A673 (cell line): ENCODE results near the gene NDUFA9. TPM values are rescaled to one million over a fixed set of nuclear protein-coding genes. Genes with fewer than 3 reads are reported as not detected.

Experiments
- BruUV-seq: library from RNA; stranded (reverse); fragments of 400-500 nt; replicated peaks from 2 replicates; lab custom pipeline; 2021; lab: Mats Ljungman, UMichigan
- CTCF ChIA-PET: fragments of 300-600 bp; sonication (Branson Sonifier 250); formaldehyde crosslinking; loops from one replicate; lab custom pipeline; 2022; ENCODE audit warnings: antibody characterized with exemption; lab: Charles Lee
- POLR2A ChIA-PET: fragments of 300-600 bp; sonication (Branson Sonifier 250); formaldehyde crosslinking; loops from one replicate; lab custom pipeline; 2022; ENCODE audit warnings: antibody characterized with exemption; ENCODE audit not compliant: low non-redundant PET; lab: Charles Lee
- DNase-seq: peaks from one replicate; pipeline ENCODE4 v3.0.0-alpha.2; 2015; ENCODE audit warnings: low spot score
- H3K27ac ChIP-seq: fragments of 200-600 bp; sonication (generic); 2 replicates; pipeline ENCODE4 v1.5.1; 2016; ENCODE audit warnings: mixed run types, low read depth, mild to moderate bottlenecking, mixed read lengths, antibody characterized with exemption, low read length; ENCODE audit not compliant: poor library complexity, severe bottlenecking
- H3K27me3 ChIP-seq: fragments of 200-600 bp; sonication (generic); replicated peaks from 2 replicates; pipeline ENCODE4 v1.6.1; 2017; ENCODE audit warnings: mixed run types, low read depth, mild to moderate bottlenecking, mixed read lengths, antibody characterized with exemption, low read length; ENCODE audit not compliant: insufficient read depth, poor library complexity
- H3K36me3 ChIP-seq: fragments of 200-600 bp; sonication (generic); 2 replicates; pipeline ENCODE4 v1.6.1; 2016; ENCODE audit warnings: mixed run types, mild to moderate bottlenecking, mixed read lengths, antibody characterized with exemption, low read length; ENCODE audit not compliant: insufficient read depth, poor library complexity, severe bottlenecking
- H3K4me1 ChIP-seq: fragments of 200-600 bp; sonication (generic); 2 replicates; pipeline ENCODE4 v1.6.1; 2017; ENCODE audit warnings: mixed run types, mild to moderate bottlenecking, mixed read lengths, antibody characterized with exemption, low read length; ENCODE audit not compliant: insufficient read depth, poor library complexity, severe bottlenecking
- H3K4me3 ChIP-seq: fragments of 200-600 bp; sonication (generic); 2 replicates; pipeline ENCODE4 v1.5.1; 2016; ENCODE audit warnings: low read depth, mixed run types, mild to moderate bottlenecking, mixed read lengths, low read length; ENCODE audit not compliant: poor library complexity, severe bottlenecking
- H3K9me3 ChIP-seq: fragments of 200-600 bp; sonication (generic); 2 replicates; pipeline ENCODE4 v1.6.1; 2016; ENCODE audit warnings: mixed run types, low read depth, mild to moderate bottlenecking, mixed read lengths, antibody characterized with exemption, low read length; ENCODE audit not compliant: poor library complexity, severe bottlenecking
- CTCF ChIP-seq: fragments of 300-800, 200-600 bp; sonication (generic); conservative IDR thresholded peaks from 2 replicates; pipeline ENCODE4 v1.5.1; 2017; ENCODE audit warnings: low read depth, mild to moderate bottlenecking, antibody characterized with exemption, low read length, moderate library complexity, mixed read lengths
- EZH2 ChIP-seq: fragments of 200-600 bp; sonication (generic); IDR thresholded peaks from 2 replicates; pipeline ENCODE4 v1.6.1; 2017; ENCODE audit warnings: borderline replicate concordance, low read depth, mild to moderate bottlenecking, mixed read lengths, antibody characterized with exemption, low read length; ENCODE audit not compliant: poor library complexity, severe bottlenecking
- intact Hi-C: fragments of 100-400 bp; cut with micrococcal nuclease; formaldehyde crosslinking; loops from one replicate; pipeline ENCODE4 v1.10.0; 2022; ENCODE audit not compliant: unreplicated experiment
- total RNA-seq: library from RNA; stranded (reverse); gene quantifications from 2 replicates; pipeline ENCODE4 v1.2.3, GENCODE V29; 2021

The NDUFA9 gene
- total RNA-seq, 1 experiment from 2014 or later: 199 TPM

- POLR2A ChIA-PET: interaction anchor here (0.5 kb wide), 1 partner anchor 104 kb away, joined by 3 read pairs; no protein-coding TSS in a partner anchor
- intact Hi-C loops: no loop called here
- no TSS peak for BruUV-seq
Measured at GRCh38 chr12:4649358-4649661, 396 bp downstream of the NDUFA9 start.

GRCh38 chr12:4653257-4653656 is 4.3 kb downstream of the NDUFA9 start:
- no peak overlapping the region for H3K27ac ChIP-seq
- H3K9me3 ChIP-seq: no peaks in the 10 kb centered on the region
- no peak overlapping the region for H3K4me3 ChIP-seq
- peaks cover 9% of the 10 kb centered on the region for H3K4me1 ChIP-seq
- intact Hi-C loops: no loop called here
- peaks cover 35% of the 10 kb centered on the region for H3K36me3 ChIP-seq
- H3K27me3 ChIP-seq: no peaks in the 10 kb centered on the region
- DNase-seq: no peak
- TF ChIP-seq CTCF (no peak), EZH2 (no peak)
- ChIA-PET CTCF (no interaction called here), POLR2A (no interaction called here)
- no TSS peak for BruUV-seq

More at GRCh38 chr12:4649358-4649661, 396 bp downstream of the NDUFA9 start:
- Histone ChIP-seq H3K27ac (peak overlapping the region; percentile 83), H3K4me3 (peak overlapping the region; percentile 89), H3K27me3 (peaks cover 15% of the 10 kb centered on the region), H3K9me3 (no peaks in the 10 kb centered on the region), H3K36me3 (no peaks in the 10 kb centered on the region), H3K4me1 (peaks cover 14% of the 10 kb centered on the region)
- DNase-seq: no peak
- CTCF ChIA-PET: no interaction called here
- no peak for TF ChIP-seq EZH2
- TF ChIP-seq CTCF: no peak

- BruUV-seq: no TSS peak
- H3K4me3 ChIP-seq: no peak overlapping the region
- no peak for DNase-seq
- POLR2A ChIA-PET: no interaction called here
- H3K27ac ChIP-seq: no peak overlapping the region
- TF ChIP-seq EZH2 (no peak), CTCF (no peak)
- no peaks in the 10 kb centered on the region for H3K27me3 ChIP-seq
- H3K36me3 ChIP-seq: peaks cover 38% of the 10 kb centered on the region
- peaks cover 8% of the 10 kb centered on the region for H3K4me1 ChIP-seq
- no peaks in the 10 kb centered on the region for H3K9me3 ChIP-seq
- intact Hi-C loops: no loop called here
- CTCF ChIA-PET: no interaction called here
Measured at GRCh38 chr12:4653691-4654090, 4.8 kb downstream of the NDUFA9 start.
